PC-9 (cell line): Measurements from ENCODE around the gene CARHSP1. TPM values are rescaled to one million over a fixed set of nuclear protein-coding genes. Genes with fewer than 3 reads are reported as not detected.
A peak's percentile ranks its signal among the peaks of the same experiment; 100 is the strongest.

Experiments used
- BruUV-seq: library from RNA; stranded (reverse); fragments of 400-500 nt; replicated peaks from 2 replicates; lab custom pipeline; 2021; lab: Mats Ljungman, UMichigan
- CTCF ChIA-PET: fragments of 300-600 bp; sonication (Branson Sonifier 250); formaldehyde crosslinking; loops from one replicate; lab custom pipeline; 2022; ENCODE audit warnings: antibody characterized with exemption; lab: Charles Lee
- POLR2A ChIA-PET: fragments of 300-600 bp; sonication (Branson Sonifier 250); formaldehyde crosslinking; loops from one replicate; lab custom pipeline; 2022; ENCODE audit warnings: antibody characterized with exemption; ENCODE audit not compliant: unreplicated experiment; lab: Charles Lee
- DNase-seq, 2 experiments: peaks; one replicate each; pipeline versions ENCODE4 v3.0.0 to v3.0.0-alpha.2; 2015 to 2022; ENCODE audit warnings: mixed read lengths in 1 of 2
- H2AFZ ChIP-seq: fragments of 200-600 bp; sonication (generic); 2 replicates; pipeline ENCODE4 v1.8.1; 2017; ENCODE audit warnings: antibody characterized with exemption
- H3F3A ChIP-seq: fragments of 200-600 bp; sonication (generic); 2 replicates; pipeline ENCODE4 v1.8.1; 2017; ENCODE audit warnings: antibody characterized with exemption, mild to moderate bottlenecking, low read depth; ENCODE audit not compliant: insufficient read depth
- H3K27ac ChIP-seq: fragments of 200-600 bp; sonication (generic); 2 replicates; pipeline ENCODE4 v1.6.1; 2016; ENCODE audit warnings: mixed run types
- H3K27me3 ChIP-seq: fragments of 200-600 bp; sonication (generic); 2 replicates; pipeline ENCODE4 v1.6.1; 2016; ENCODE audit warnings: low read depth, mixed run types; ENCODE audit not compliant: insufficient read depth
- H3K36me3 ChIP-seq: fragments of 200-600 bp; sonication (generic); 2 replicates; pipeline ENCODE4 v1.6.1; 2016; ENCODE audit warnings: low read depth, mixed run types
- H3K4me1 ChIP-seq: fragments of 200-600 bp; sonication (generic); replicated peaks from 2 replicates; pipeline ENCODE4 v1.6.1; 2016; ENCODE audit warnings: mixed run types; ENCODE audit not compliant: insufficient read depth
- H3K4me2 ChIP-seq: fragments of 200-600 bp; sonication (generic); 2 replicates; pipeline ENCODE4 v1.6.1; 2017; ENCODE audit warnings: mixed run types
- H3K4me3 ChIP-seq: fragments of 200-600 bp; sonication (generic); 2 replicates; pipeline ENCODE4 v1.6.1; 2016; ENCODE audit warnings: mixed run types
- H3K79me2 ChIP-seq: fragments of 200-600 bp; sonication (generic); 2 replicates; pipeline ENCODE4 v1.6.1; 2017; ENCODE audit warnings: low read depth, mixed run types
- H3K9me2 ChIP-seq: fragments of 200-600 bp; sonication (generic); 2 replicates; pipeline ENCODE4 v1.8.1; 2017; ENCODE audit warnings: mild to moderate bottlenecking; ENCODE audit not compliant: insufficient read depth
- H3K9me3 ChIP-seq: fragments of 200-600 bp; sonication (generic); 2 replicates; pipeline ENCODE4 v1.8.1; 2016; ENCODE audit warnings: low read depth; ENCODE audit not compliant: insufficient read depth
- H4K20me1 ChIP-seq: fragments of 200-600 bp; sonication (generic); 2 replicates; pipeline ENCODE4 v1.8.1; 2017; ENCODE audit not compliant: insufficient read depth
- EZH2 ChIP-seq: fragments of 200-600 bp; sonication (generic); IDR thresholded peaks from 2 replicates; pipeline ENCODE4 v1.8.0; 2017; ENCODE audit warnings: antibody characterized with exemption, low read depth
- intact Hi-C: fragments of 100-400 bp; cut with micrococcal nuclease; formaldehyde crosslinking; loops from one replicate; pipeline ENCODE4 v1.10.0; 2022; ENCODE audit not compliant: unreplicated experiment
- total RNA-seq: library from RNA; stranded (reverse); gene quantifications from 2 replicates; pipeline ENCODE4 v1.2.3, GENCODE V29; 2021
- TF ChIP-seq, protein P1 (sequence below): fragments of 200-600 bp; sonication (generic); conservative IDR thresholded peaks from 2 replicates; pipeline ENCODE4 v1.6.1; 2017; ENCODE audit warnings: mixed run types, antibody characterized with exemption, mild to moderate bottlenecking, moderate library complexity

The CARHSP1 gene
- total RNA-seq, 1 experiment from 2014 or later: 179 TPM

DNA sequence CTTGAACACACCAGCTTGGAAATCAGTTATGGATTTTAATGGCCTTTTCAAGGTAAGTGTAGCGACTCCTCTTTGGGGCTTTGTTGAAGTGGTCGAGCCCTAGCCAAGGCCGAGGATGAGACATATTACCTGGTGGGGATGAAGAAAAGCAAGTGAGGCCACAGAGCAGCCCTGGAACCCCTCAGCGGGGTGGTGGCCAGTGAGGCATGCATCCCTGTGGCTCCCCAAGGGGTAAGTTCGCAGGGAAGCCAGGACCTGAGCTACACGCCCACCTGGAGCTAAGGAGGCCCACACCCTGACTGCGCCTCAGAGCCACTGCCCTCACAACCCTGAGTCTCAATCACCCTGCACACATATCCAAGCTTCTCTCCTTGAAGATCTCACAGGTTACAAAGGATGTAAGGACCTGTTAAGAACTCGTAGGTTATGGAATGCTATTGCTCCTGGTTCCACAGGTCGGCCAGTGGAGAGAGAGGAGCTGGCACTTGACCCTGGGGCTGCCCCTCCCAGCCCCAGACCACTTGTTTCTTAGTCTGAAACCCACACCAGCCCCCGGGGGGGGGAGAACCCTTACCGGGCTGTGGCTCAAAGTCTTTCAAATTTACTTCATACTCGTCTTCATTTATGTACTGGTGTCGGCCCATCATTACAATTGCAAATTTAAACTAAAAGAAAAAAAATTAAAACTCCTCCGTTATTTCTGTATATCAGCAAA is 25.3 kb upstream of the CARHSP1 start:
- Histone ChIP-seq H3K79me2 (no peaks in the 10 kb centered on the region), H2AFZ (no peak overlapping the region), H4K20me1 (peaks cover 14% of the 10 kb centered on the region), H3K9me2 (no peaks in the 10 kb centered on the region), H3K4me2 (no peak overlapping the region), H3F3A (peaks cover 22% of the 10 kb centered on the region; the same call in 1 of the 2 replicates), H3K27me3 (no peaks in the 10 kb centered on the region), H3K27ac (no peak overlapping the region), H3K9me3 (no peaks in the 10 kb centered on the region), H3K36me3 (peaks cover 28% of the 10 kb centered on the region), H3K4me3 (no peak overlapping the region), H3K4me1 (no peaks in the 10 kb centered on the region)
- no peak for DNase-seq
- TF ChIP-seq, protein P1, sequence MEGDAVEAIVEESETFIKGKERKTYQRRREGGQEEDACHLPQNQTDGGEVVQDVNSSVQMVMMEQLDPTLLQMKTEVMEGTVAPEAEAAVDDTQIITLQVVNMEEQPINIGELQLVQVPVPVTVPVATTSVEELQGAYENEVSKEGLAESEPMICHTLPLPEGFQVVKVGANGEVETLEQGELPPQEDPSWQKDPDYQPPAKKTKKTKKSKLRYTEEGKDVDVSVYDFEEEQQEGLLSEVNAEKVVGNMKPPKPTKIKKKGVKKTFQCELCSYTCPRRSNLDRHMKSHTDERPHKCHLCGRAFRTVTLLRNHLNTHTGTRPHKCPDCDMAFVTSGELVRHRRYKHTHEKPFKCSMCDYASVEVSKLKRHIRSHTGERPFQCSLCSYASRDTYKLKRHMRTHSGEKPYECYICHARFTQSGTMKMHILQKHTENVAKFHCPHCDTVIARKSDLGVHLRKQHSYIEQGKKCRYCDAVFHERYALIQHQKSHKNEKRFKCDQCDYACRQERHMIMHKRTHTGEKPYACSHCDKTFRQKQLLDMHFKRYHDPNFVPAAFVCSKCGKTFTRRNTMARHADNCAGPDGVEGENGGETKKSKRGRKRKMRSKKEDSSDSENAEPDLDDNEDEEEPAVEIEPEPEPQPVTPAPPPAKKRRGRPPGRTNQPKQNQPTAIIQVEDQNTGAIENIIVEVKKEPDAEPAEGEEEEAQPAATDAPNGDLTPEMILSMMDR: no peak
- TF ChIP-seq EZH2: no peak
- BruUV-seq: no TSS peak
- ChIA-PET POLR2A (no interaction called here), CTCF (no interaction called here)
- intact Hi-C loops: no loop called here

DNA sequence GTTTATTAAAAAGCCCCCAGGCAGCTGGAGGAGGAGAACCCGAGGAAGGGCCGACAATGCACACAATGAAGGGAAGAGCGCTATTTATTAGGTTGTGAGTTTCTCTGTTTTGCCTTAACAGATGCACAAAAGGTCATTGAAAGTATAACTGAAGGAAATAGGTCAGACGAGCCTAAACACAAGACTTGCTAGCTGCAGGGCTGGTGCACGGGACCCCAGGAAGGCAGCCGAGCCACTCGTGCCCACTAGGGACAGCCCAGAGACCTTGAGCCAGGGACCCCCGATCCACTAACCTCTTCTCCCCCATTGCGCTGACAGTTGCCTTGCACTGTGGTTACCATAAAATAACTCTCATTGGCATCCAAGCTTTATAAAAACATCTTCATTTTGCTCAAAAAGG is 24.6 kb upstream of the CARHSP1 start:
- Histone ChIP-seq H3K27ac (no peak overlapping the region), H3K27me3 (no peaks in the 10 kb centered on the region), H3K9me2 (no peaks in the 10 kb centered on the region), H4K20me1 (peaks cover 8% of the 10 kb centered on the region; the same call in 1 of the 2 replicates), H3K79me2 (no peaks in the 10 kb centered on the region), H3K4me1 (no peaks in the 10 kb centered on the region), H3K4me2 (no peak overlapping the region), H3F3A (peaks cover 22% of the 10 kb centered on the region; the same call in 1 of the 2 replicates), H3K9me3 (no peaks in the 10 kb centered on the region), H3K4me3 (no peak overlapping the region), H3K36me3 (peaks cover 21% of the 10 kb centered on the region), H2AFZ (no peak overlapping the region)
- ChIA-PET CTCF (no interaction called here), POLR2A (no interaction called here)
- no peak for DNase-seq
- BruUV-seq: TSS peak; percentile 2
- intact Hi-C loops: no loop called here
- TF ChIP-seq, protein P1: no peak
- no peak for TF ChIP-seq EZH2

DNA sequence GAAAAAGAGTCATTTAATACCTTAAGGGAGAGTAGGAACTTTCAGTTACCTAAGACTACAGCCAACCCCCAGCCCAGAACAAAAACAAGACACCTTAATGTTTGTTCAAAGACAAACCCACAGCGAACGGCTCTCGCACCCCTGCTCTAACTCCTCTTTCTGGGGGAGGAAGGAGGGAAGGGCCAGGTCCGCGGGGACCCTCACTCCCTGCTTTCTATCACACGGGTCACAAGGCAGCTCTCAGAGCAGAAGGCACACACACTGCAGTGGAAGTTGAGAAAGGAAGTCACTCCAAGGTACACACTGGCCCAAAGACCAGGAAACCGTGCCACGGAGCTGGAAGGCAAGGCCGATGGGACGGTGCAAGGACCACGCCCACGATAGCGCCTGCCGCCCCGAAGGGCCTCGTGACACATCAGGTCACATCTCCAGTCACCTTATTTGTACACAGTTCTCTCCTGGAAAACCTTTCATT is 23.3 kb upstream of the CARHSP1 start:
- intact Hi-C loops: no loop called here
- Histone ChIP-seq H3K4me2 (no peak overlapping the region), H3K36me3 (peaks cover 18% of the 10 kb centered on the region; the same call in 1 of the 2 replicates), H3K9me2 (no peaks in the 10 kb centered on the region), H3K9me3 (no peaks in the 10 kb centered on the region), H3K27ac (no peak overlapping the region), H3K4me1 (no peaks in the 10 kb centered on the region), H3K79me2 (no peaks in the 10 kb centered on the region), H3F3A (peaks cover 27% of the 10 kb centered on the region), H2AFZ (no peak overlapping the region), H4K20me1 (peaks cover 8% of the 10 kb centered on the region; the same call in 1 of the 2 replicates), H3K27me3 (no peaks in the 10 kb centered on the region), H3K4me3 (no peak overlapping the region)
- ChIA-PET CTCF (no interaction called here), POLR2A (no interaction called here)
- BruUV-seq: no TSS peak
- TF ChIP-seq, protein P1: no peak
- TF ChIP-seq EZH2: no peak
- no peak for DNase-seq
